NCI-H345 (cell line): ENCODE results near the gene ORC1.

Experiments used
- DNase-seq: peaks from one replicate; lab custom pipeline; 2025; lab: John Stamatoyannopoulos, UW

Gene ORC1

GRCh38 chr1:52341655-52342260 lies 62.5 kb downstream of the ORC1 start:
- no peak for DNase-seq

GRCh38 chr1:52337439-52337838 lies 66.8 kb downstream of the ORC1 start:
- no peak for DNase-seq

- DNase-seq = no peak
These were observed 69.2 kb downstream of the ORC1 start for GRCh38 chr1:52334906-52335528.

GRCh38 chr1:52332411-52332810 lies 71.8 kb downstream of the ORC1 start:
- DNase-seq = no peak

- DNase-seq = no peak
These were observed 75.6 kb downstream of the ORC1 start for GRCh38 chr1:52328615-52329014.

GRCh38 chr1:52325786-52326185 lies 78.4 kb downstream of the ORC1 start:
- DNase-seq = no peak

GRCh38 chr1:52323731-52324130 lies 80.5 kb downstream of the ORC1 start:
- DNase-seq = no peak
